Measurements from ENCODE around the gene GRIN1. TPM values are rescaled to one million over a fixed set of nuclear protein-coding genes. Genes with fewer than 3 reads are reported as not detected.

The GRIN1 gene
- total RNA-seq, 2 experiments from 2014 or later = 0.06 to 0.15 TPM

GRCh38 chr9:137138058-137138721, 764 bp upstream of the GRIN1 start:
- Histone ChIP-seq H3K9me2 (ENCODE audit: insufficient read depth, low read length) (no peaks in the 10 kb centered on the region), H3K79me2 (ENCODE audit: insufficient read depth, low read depth, low read length) (no peaks in the 10 kb centered on the region), H3K27ac (ENCODE audit: low read depth, low read length, poor library complexity, severe bottlenecking) (no peak overlapping the region), H3K4me1 (ENCODE audit: insufficient read depth, low read length, poor library complexity, severe bottlenecking) (peaks cover 26% of the 10 kb centered on the region), H3K36me3 (ENCODE audit: insufficient read depth, low read length) (no peaks in the 10 kb centered on the region), H3K4me3 (ENCODE audit: low read depth, low read length, poor library complexity, severe bottlenecking) (no peak overlapping the region), H3K9me3 (ENCODE audit: low read length) (no peaks in the 10 kb centered on the region), H4K20me1 (ENCODE audit: insufficient read depth, low read length) (no peaks in the 10 kb centered on the region), H3K4me2 (ENCODE audit: low read length) (peak overlapping the region; percentile 49), H2AFZ (ENCODE audit: low read length) (no peak overlapping the region)
- intact Hi-C loops (cut with micrococcal nuclease; ENCODE audit: unreplicated experiment) = no loop called here
- CTCF ChIA-PET (ENCODE audit: unreplicated experiment) = interaction anchor here (0.6 kb wide), 1 partner anchor 29 kb away, joined by 3 read pairs; no protein-coding TSS in a partner anchor
- POLR2A ChIA-PET = interaction anchor here (0.9 to 1.2 kb wide), 2 partner anchors 9 to 12 kb away, joined by 3 to 4 read pairs; no protein-coding TSS in a partner anchor
- peak; percentile 67 for DNase-seq (ENCODE audit: low spot score)
- no TSS peak for BruUV-seq (replicated peaks)
- TF ChIP-seq CTCF (conservative IDR thresholded peaks at IDR 0.05; ENCODE audit: low read length) = 0 out of 2 replicates have a peak, but pooled peaks have one; percentile 22
- no peak for TF ChIP-seq EZH2phosphoT487 (IDR thresholded peaks at IDR 0.05; ENCODE audit: borderline replicate concordance, low read depth, low read length)

- Histone ChIP-seq H2AFZ (ENCODE audit: low read length) (no peak overlapping the region), H3K27ac (ENCODE audit: low read depth, low read length, poor library complexity, severe bottlenecking) (no peak overlapping the region), H3K4me1 (ENCODE audit: insufficient read depth, low read length, poor library complexity, severe bottlenecking) (peaks cover 26% of the 10 kb centered on the region), H3K9me3 (ENCODE audit: low read length) (no peaks in the 10 kb centered on the region), H3K36me3 (ENCODE audit: insufficient read depth, low read length) (no peaks in the 10 kb centered on the region), H3K4me2 (ENCODE audit: low read length) (no peak overlapping the region), H3K4me3 (ENCODE audit: low read depth, low read length, poor library complexity, severe bottlenecking) (no peak overlapping the region), H4K20me1 (ENCODE audit: insufficient read depth, low read length) (no peaks in the 10 kb centered on the region), H3K9me2 (ENCODE audit: insufficient read depth, low read length) (no peaks in the 10 kb centered on the region), H3K79me2 (ENCODE audit: insufficient read depth, low read depth, low read length) (no peaks in the 10 kb centered on the region)
- ChIA-PET CTCF (ENCODE audit: unreplicated experiment) (no interaction called here), POLR2A (interaction anchor here (1.2 kb wide), 1 partner anchor 10 kb away, joined by 3 read pairs; no protein-coding TSS in a partner anchor)
- BruUV-seq (replicated peaks) = no TSS peak
- intact Hi-C loops (cut with micrococcal nuclease; ENCODE audit: unreplicated experiment) = no loop called here
- no peak for DNase-seq (ENCODE audit: low spot score)
- no peak for TF ChIP-seq CTCF (conservative IDR thresholded peaks at IDR 0.05; ENCODE audit: low read length)
- no peak for TF ChIP-seq EZH2phosphoT487 (IDR thresholded peaks at IDR 0.05; ENCODE audit: borderline replicate concordance, low read depth, low read length)
These were observed 655 bp downstream of the GRIN1 start for GRCh38 chr9:137139468-137140150.
